SK-N-MC (cell line): Measurements from ENCODE around the gene PLEKHM3.

Source experiments
- EZH2 ChIP-seq: fragments of 200-600 bp; sonication (generic); IDR thresholded peaks from one replicate; pipeline ENCODE4 v1.6.1; 2017; ENCODE audit warnings: antibody characterized with exemption
- FOXP2 ChIP-seq: optimal IDR thresholded peaks from 2 replicates; pipeline ENCODE3; 2011; ENCODE audit warnings: mild to moderate bottlenecking, moderate library complexity; ENCODE audit not compliant: insufficient read depth; ENCODE audit errors: extremely low read length, control extremely low read depth
- POLR2AphosphoS5 ChIP-seq: IDR thresholded peaks from 2 replicates; pipeline ENCODE4 v1.6.1; 2012; ENCODE audit warnings: mild to moderate bottlenecking, low read depth, low read length, borderline replicate concordance

DNA sequence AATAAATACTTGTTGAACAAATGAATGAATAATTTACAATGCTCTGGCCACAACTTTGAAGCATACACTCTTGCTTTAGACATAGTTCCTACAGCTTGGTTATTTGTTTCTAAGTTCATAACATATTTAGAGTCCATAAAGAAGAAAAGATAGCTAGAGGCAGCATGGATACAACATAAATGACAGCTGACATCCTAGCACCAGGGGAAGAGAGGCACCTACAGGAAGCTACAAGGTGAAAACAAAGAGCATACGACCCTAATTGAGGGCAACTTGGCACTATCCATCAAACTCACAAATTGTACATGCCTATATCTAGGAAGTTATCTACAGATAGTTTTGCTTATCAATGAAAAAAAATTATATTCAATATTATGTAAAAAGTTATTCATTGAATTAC is 88.9 kb downstream of the PLEKHM3 start:
- TF ChIP-seq EZH2 (no peak), POLR2AphosphoS5 (no peak), FOXP2 (no peak)
